T-helper 22 cell (primary cell): ENCODE data around the gene HRH2.

Source experiments
- DNase-seq: peaks from one replicate; pipeline ENCODE4 v3.0.0-alpha.2; 2020; ENCODE audit warnings: low read depth

HRH2 gene

GRCh38 chr5:175677571-175677970 lies 19.7 kb downstream of the HRH2 start:
- no peak for DNase-seq

GRCh38 chr5:175678074-175678473 lies 20.2 kb downstream of the HRH2 start:
- no peak for DNase-seq

- DNase-seq, result no peak
These were observed 21.5 kb downstream of the HRH2 start for GRCh38 chr5:175679411-175679810.

- no peak for DNase-seq
These were observed 22.1 kb downstream of the HRH2 start for GRCh38 chr5:175680020-175680419.

DNA sequence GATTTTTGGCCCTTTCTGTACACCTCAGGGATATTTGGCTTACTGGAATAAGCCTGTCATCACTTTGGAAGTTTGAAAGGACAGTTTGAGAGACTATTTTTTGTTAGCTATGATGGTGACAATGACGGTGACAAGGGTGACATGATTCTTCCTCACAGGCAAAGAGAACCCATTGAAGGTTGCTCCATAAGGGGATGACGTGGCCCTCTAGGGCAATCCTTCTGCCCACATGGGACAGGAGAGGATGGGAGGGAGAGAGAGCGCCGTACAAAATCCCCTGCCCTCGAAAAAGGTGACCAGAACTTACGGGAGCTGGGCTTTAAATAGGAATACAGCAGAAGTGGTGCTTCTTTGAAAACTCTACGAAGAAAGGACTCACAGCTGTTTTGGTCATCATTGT lies 22.6 kb downstream of the HRH2 start:
- no peak for DNase-seq

DNA sequence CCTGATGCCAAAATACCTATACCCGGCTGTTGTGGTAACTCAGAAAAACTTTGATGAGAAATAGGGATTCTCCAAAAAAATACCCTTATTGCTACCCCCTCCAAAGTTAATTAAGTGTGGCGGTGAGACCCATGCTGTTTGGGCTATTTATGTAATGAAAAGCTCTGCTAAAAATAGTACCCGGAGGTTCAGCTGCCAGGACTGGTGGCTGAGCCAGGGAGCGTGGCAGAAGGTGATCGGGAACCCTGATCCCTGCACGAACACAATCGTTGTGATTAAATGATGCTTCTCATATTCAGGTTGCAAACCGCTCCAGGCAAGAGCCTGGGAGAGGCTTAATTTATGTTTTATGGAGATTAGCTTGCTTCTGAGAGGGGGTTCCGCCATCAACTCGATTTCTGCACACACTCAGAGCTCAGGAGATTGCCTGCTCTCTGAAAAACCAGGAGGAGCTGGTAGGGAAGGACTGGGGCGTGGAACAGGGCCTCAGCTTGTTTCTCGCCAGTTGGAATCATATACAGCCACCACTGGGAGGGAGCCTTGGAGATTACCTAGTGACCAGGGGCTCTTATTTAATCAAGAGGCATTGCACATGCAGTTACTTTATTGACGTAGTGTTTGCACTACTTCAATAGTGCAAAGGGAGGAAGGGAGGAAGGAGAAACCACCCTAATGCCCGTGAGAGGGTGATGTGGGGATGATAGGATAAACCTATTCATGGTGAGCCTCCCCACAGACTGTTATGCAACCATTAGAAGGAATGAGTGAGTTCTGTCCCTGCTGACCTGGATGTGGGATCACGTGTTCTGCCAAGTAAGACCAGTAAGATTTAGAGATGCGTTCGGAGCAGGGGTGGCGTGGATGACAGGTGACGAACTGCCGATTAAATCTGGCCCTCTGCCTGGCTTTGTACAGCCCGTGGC lies 23.4 kb downstream of the HRH2 start:
- DNase-seq, result no peak

DNA sequence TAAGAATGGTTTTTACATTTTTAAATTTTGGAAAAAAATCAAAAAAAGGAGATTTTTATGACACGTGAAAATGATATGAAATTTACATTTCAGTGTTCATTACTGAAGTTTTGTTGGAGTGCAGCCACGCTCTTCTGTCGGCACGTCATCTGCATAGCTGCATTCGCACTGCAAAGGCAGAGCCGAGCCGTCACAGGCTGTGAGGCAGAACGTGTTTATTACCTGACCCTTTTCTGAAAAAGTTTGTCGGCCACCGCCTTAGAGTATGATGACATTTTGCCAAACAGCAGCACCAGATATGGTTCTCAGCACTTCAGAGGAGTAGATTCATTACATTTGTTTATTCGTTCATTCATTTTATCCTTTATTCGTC lies 24.1 kb downstream of the HRH2 start:
- no peak for DNase-seq

- no peak for DNase-seq
These were observed 24.8 kb downstream of the HRH2 start for GRCh38 chr5:175682664-175683063.

- no peak for DNase-seq
These were observed 25.4 kb downstream of the HRH2 start for GRCh38 chr5:175683231-175683630.

GRCh38 chr5:175683921-175684320 lies 26.1 kb downstream of the HRH2 start:
- DNase-seq, result no peak

DNA sequence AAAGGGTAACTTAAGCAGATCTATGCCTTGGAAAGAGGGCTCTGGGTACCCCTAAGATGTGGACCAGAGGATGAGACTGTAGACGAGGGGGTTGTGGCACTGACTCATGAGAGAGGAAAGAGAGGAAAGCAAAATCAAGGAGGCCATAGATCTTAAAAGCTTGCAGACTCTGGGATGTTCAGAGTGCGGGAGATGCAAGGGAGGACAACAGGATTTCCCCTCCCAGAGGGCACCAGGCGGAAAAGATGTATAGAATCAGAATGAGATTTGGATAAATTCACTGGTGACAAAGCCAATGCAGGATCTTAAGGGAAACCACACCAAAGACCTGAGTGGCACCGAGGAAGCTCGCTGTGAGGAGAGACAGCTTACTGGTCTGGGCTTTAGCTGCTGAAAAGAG lies 27.1 kb downstream of the HRH2 start:
- no peak for DNase-seq

DNA sequence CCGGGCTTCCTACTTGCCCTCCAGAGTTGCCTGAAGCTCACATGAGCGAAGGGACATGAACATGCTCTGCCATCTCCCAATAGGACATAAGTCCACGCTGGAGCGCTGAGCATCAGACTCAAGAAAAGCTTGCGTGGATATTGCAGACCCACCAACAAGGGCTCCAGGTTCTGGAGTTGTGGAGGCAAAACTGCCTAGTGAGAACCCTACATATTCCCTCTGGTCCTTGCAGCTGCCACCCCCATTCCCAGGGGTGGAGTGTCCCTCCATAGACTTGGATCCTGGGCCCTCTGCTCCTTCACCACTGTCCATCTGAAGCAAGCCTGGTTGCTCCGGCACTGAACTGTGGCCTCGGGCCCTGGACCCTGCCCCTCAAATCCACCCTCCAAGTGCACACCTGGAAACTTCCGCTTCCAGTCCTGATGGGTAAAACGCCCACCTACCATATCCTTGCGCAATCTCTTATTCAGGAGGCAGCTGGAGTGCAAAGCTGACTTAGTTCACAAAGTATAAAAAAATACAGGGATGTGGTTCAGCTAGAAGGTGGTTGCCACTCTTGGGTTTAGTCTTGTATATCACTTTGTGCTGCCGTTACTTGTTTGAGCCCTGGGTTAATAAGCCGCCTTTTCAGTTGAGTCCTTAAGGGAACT lies 28.0 kb downstream of the HRH2 start:
- no peak for DNase-seq

DNA sequence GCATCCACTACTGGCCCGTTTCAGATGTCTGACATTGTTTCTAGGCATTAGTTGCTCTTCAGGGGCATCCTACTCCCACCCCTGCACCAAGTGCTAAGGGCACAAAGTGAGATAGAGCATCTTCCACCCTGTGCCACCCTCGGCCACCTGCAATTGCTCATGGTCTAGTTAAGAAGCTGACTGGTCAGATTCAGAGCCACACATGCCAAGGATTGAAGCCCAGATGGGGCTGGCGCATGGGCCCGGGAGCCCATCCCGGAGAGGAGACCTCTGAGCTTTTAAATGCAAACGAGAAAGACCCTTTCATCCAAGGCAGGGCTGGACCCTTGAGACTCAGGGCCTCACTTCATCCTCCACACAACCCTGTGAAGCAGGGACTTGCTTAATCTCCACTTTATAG lies 28.5 kb downstream of the HRH2 start:
- DNase-seq, result no peak

GRCh38 chr5:175686826-175687225 lies 29.0 kb downstream of the HRH2 start:
- DNase-seq, result no peak

DNA sequence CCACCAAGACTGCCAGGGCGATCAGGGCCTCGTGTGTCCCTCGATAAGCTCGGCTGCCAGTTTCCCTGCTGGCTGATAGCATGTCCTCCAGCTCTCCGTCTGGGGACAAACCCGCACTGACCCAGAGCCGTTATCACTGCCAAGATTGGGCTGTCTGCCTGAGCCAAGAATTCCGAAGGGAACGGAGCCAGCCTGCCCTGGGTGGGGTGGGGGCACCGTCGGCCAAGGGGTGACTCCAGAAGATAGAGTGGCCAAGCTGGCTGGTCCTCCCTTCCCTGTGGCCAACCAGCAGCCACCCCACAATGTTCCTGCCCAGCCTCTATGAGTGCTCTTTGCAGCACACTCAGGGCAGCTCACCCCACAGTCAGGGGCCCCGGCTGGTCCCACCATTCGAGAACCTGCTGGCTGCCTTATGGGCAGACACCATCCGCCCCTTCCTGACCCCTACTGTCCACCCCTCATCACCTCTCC lies 29.4 kb downstream of the HRH2 start:
- DNase-seq, result no peak

DNA sequence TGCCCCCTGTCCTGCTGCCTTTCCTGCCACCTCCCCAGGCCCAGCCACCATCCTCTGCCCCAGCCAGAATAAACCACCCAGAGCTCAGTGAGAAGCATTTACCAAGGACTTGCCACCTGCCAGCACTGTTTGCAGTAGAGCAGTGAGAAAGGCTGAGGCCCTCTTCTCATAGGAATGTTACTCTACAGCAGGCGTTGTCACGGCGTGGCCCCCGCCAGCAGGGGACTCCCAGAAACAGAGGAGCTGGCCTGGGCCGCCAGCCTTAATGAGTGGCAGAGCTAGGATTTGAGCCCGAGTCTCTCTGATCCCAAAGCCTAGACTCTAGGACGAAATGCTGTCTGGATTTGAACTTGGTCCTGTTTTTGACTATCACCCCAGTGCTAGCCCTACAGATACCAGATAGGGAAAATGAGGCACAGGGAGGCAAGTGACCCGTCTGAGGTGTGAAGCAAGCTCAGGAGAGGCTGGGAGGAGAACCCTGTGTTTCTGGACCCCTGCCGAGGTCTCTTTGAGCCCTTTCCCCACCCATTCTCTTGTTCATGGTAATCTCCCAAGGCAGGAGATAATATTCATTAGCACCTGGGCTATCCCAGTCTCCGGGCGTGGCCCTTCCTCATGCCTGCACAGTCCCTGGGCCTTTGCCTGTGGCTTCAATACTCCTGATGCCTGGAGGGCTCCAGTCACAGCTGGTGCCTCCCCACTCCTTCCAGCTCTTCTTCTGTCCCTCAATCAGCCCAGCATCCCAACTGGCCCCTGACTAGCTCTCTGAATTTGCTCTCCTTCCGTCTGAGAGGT lies 30.7 kb downstream of the HRH2 start:
- DNase-seq, result no peak

GRCh38 chr5:175689147-175689991 lies 31.5 kb downstream of the HRH2 start:
- no peak for DNase-seq

GRCh38 chr5:175690025-175690424 lies 32.2 kb downstream of the HRH2 start:
- no peak for DNase-seq

- no peak for DNase-seq
These were observed 32.7 kb downstream of the HRH2 start for GRCh38 chr5:175690586-175690985.

DNA sequence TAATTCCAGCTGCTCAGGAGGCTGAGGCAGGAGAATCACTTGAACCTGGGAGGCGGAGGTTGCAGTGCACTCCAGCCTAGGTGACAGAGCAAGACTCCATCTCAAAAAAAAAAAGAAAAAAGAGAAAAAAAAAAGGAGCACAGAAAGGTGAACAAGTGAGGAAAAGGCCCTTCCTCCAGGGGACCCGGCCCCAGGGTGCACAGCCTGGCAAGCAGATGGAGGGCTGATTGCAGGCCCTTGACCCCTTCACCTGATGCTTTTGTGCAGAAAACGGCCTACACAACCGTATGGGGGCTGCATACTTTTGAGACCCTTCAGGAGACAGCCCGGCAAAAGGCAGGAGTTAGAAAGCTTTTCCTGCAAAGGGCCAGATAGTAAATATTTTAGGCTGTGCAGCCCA lies 33.9 kb downstream of the HRH2 start:
- no peak for DNase-seq

GRCh38 chr5:175692235-175692995 lies 34.5 kb downstream of the HRH2 start:
- DNase-seq, result no peak
